Stomach (tissue), 9 donors: ENCODE data around the gene SLC39A3. TPM values are rescaled to one million over a fixed set of nuclear protein-coding genes. Genes with fewer than 3 reads are reported as not detected.
A peak's percentile ranks its signal among the peaks of the same experiment; 100 is the strongest.

ENCODE experiments used
- DNase-seq, 2 donors: peaks; one replicate each; pipeline versions ENCODE4 v3.0.0 to v3.0.0-alpha.2; 2013 to 2019
- H3K27ac ChIP-seq, 5 donors: fragments of 200-600 bp in 4 of 5; sonication (generic) in 4 of 5; one replicate each; pipeline ENCODE4 v1.5.1; 2013 to 2019; ENCODE audit warnings: mild to moderate bottlenecking in 1 of 5, moderate library complexity in 1 of 5
- H3K27me3 ChIP-seq, 3 donors: fragments of 200-600 bp; sonication (generic); one replicate each; pipeline ENCODE4 v1.5.1; 2017 to 2019; ENCODE audit warnings: mixed run types in 1 of 3
- H3K36me3 ChIP-seq, 4 donors: fragments of 200-600 bp; sonication (generic); 1 replicate in 3 of 4; 2 replicates in 1 of 4; pipeline ENCODE4 v1.5.1; 2016 to 2019
- H3K4me1 ChIP-seq, 4 donors: fragments of 200-600 bp; sonication (generic); one replicate each; pipeline ENCODE4 v1.5.1; 2016 to 2019
- H3K4me3 ChIP-seq, 4 donors: fragments of 200-600 bp; sonication (generic) in 3 of 4; one replicate each; pipeline ENCODE4 v1.5.1; 2016 to 2019; ENCODE audit warnings: mild to moderate bottlenecking in 1 of 4
- H3K9me3 ChIP-seq, 4 donors: fragments of 200-600 bp; sonication (generic); one replicate each; pipeline ENCODE4 v1.5.1; 2016 to 2019
- EP300 ChIP-seq: sonication (generic); formaldehyde crosslinking; IDR thresholded peaks from one replicate; pipeline ENCODE4 v1.6.1; 2017; ENCODE audit warnings: antibody characterized with exemption
- POLR2A ChIP-seq, 4 donors: fragments of 450-650 bp; IDR thresholded peaks; one replicate each; pipeline ENCODE4 v1.6.1; 2016; ENCODE audit warnings: antibody characterized with exemption in 4 of 4, control low read depth in 2 of 4, mild to moderate bottlenecking in 1 of 4, moderate library complexity in 1 of 4
- POLR2AphosphoS5 ChIP-seq, 3 donors: sonication (generic); formaldehyde crosslinking; IDR thresholded peaks; one replicate each; pipeline ENCODE4 v1.6.1; 2016; ENCODE audit warnings: antibody characterized with exemption in 3 of 3
- WGBS, 5 donors: extraction: QIAGEN DNeasy Blood & Tissue Kit in 3 of 5; methylation state at CpG; one replicate each; pipeline versions ENCODE4 v1.1.5 to v1.1.7; 2013 to 2018; 5-methylcytosine and 5-hydroxymethylcytosine counted together
- intact Hi-C: fragments of 100-400 bp; cut with DNase I; formaldehyde crosslinking; loops from one replicate; pipeline ENCODE4 v1.15.1; 2023; ENCODE audit warnings: low total_unique reads
- polyA plus RNA-seq, 3 donors: library from polyadenylated mRNA; stranded (reverse); fragments of 200-250 nt; gene quantifications; one replicate each; pipeline ENCODE4 v1.2.3, GENCODE V29; 2013
- total RNA-seq, 5 donors: library from RNA; depleted of rRNA; stranded (reverse); fragments of >200 nt; gene quantifications; one replicate each; pipeline versions ENCODE4 v1.1.0 to v1.2.3, GENCODE V29; 2014 to 2016
- TF ChIP-seq, protein P1 (sequence below), 7 experiments: fragments of 450-650 bp in 4 of 7; fragments of 200-600 bp in 3 of 7; sonication (generic) in 3 of 7; IDR thresholded peaks; one replicate each; pipeline ENCODE4 v1.5.1; 2016 to 2019; ENCODE audit warnings: antibody characterized with exemption in 7 of 7, control low read depth in 2 of 7, mild to moderate bottlenecking in 1 of 7
- donor health status: healthy with polysubstance abuse.
- donor health status: Bipolar disorder and iron deficiency.
- donor health status: healthy.

Gene SLC39A3
- total and polyA plus RNA-seq, 8 donors, result 3.6 to 33.6 (median 14.9) TPM; not detected in 1

DNA sequence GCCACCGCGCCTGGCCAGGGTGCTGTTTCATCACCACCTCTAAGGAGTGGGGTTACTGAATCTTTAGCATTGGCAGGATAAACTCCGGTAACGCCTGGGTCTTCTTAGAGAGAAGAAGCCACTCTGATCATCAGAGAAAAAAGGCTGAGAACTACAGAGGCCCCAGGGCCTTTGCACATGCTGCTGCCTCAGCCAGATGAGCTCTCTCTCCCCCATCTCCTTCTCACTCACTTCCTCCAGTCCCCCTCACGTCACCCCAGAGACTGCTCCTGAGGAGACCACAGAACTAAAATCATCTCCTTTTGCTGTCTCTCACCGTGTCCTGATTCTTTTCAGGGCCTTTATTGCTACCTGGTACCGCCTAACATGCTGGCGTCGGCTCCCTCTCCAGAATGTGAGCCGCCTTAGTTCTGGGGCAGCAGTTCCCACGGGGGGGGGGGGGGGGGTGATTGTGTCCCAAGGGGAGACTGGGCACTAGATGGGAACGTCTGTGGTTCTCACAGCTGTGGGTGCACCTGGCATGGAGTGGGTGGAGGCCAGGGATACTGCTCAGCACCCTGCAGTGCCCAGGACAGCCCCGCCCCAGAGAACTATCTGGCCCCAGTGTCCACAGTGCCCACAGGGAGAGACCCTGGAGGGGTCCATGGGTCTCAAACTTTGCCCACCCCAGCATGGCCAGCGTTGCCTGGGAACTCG lies 13.5 kb downstream of the SLC39A3 start:
- Histone ChIP-seq H3K27me3 (peaks cover 0 to 70% (median 40%) of the 10 kb centered on the region in 3 donors), H3K36me3 (peaks cover 0 to 2% (median 0%) of the 10 kb centered on the region in 4 donors), H3K4me1 (peaks cover 11 to 36% (median 26%) of the 10 kb centered on the region in 4 donors), H3K9me3 (no peaks in the 10 kb centered on the region), H3K27ac (no peak overlapping the region), H3K4me3 (no peak overlapping the region)
- no peak for DNase-seq
- intact Hi-C loops, result no loop called here
- 70 to 75% (median 73%) methylated on average over 14 to 15 of the region's 15 CpGs for WGBS, 5 donors
- no peak for TF ChIP-seq POLR2A (IDR thresholded peaks at IDR 0.05)

DNA sequence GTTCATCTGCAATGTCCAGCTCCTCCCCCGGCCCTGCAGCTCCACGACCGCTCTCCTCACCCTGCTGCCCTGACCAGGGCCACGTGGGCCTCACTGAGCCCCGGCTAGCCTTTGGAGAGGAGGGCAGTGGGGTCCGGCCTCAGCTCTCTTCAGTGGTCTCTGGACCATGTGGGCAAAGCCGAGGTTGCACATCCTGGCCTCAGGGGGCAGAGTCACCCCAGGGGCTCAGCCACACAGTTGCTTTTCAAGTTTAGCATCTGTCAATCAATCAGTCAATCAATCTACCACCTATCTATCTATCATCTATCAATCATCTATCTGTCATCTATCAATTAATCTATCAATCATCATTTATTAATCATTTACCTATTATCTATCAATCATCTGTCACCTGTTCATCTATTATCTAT lies 15.7 kb downstream of the SLC39A3 start:
- intact Hi-C loops, result no loop called here

DNA sequence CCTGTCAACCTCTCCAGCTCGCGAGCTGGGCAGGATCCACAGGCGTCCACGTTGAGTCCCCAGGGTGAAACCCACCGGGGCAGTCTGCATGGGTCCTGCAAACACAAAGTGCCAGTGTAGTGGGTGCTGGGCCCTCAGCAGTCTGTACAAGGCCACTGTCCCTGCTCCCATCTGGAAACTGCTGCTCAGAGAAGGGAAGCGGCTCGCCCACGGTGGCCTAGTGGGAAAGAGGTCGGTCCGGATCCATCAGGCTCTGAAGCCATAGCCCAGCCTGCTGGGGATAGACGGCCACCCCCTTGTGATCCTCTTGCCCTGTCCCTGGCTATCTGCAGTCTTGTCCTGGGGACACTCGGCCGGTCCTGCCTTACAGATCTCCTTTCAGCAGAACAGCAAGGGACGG lies 16.1 kb downstream of the SLC39A3 start:
- Histone ChIP-seq H3K36me3 (no peaks in the 10 kb centered on the region), H3K4me3 (no peak overlapping the region), H3K9me3 (no peaks in the 10 kb centered on the region), H3K27ac (peak overlapping the region; percentile 12 to 73 (median 64)), H3K4me1 (peaks cover 25 to 53% (median 41%) of the 10 kb centered on the region in 4 donors), H3K27me3 (peaks cover 5 to 91% (median 60%) of the 10 kb centered on the region in 3 donors)
- TF ChIP-seq POLR2AphosphoS5 (IDR thresholded peaks at IDR 0.05), result no peak
- TF ChIP-seq, protein P1, sequence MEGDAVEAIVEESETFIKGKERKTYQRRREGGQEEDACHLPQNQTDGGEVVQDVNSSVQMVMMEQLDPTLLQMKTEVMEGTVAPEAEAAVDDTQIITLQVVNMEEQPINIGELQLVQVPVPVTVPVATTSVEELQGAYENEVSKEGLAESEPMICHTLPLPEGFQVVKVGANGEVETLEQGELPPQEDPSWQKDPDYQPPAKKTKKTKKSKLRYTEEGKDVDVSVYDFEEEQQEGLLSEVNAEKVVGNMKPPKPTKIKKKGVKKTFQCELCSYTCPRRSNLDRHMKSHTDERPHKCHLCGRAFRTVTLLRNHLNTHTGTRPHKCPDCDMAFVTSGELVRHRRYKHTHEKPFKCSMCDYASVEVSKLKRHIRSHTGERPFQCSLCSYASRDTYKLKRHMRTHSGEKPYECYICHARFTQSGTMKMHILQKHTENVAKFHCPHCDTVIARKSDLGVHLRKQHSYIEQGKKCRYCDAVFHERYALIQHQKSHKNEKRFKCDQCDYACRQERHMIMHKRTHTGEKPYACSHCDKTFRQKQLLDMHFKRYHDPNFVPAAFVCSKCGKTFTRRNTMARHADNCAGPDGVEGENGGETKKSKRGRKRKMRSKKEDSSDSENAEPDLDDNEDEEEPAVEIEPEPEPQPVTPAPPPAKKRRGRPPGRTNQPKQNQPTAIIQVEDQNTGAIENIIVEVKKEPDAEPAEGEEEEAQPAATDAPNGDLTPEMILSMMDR (IDR thresholded peaks at IDR 0.05), result no peak
- TF ChIP-seq EP300, result no peak
- TF ChIP-seq POLR2A (IDR thresholded peaks at IDR 0.05), result no peak
- 72 to 82% (median 78%) methylated on average over 12 to 14 of the region's 14 CpGs for WGBS, 5 donors
- intact Hi-C loops, result no loop called here
- DNase-seq, result no peak

More for the DNA sequence above, 15.7 kb downstream of the SLC39A3 start:
- H3K27me3 ChIP-seq, result peaks cover 5 to 90% (median 60%) of the 10 kb centered on the region in 3 donors
- H3K4me3 ChIP-seq, result no peak overlapping the region
- no peaks in the 10 kb centered on the region for H3K9me3 ChIP-seq
- peak overlapping the region in 2 of 5 donors; percentile 64 to 73 for H3K27ac ChIP-seq
- H3K4me1 ChIP-seq, result peaks cover 25 to 53% (median 41%) of the 10 kb centered on the region in 4 donors
- no peaks in the 10 kb centered on the region for H3K36me3 ChIP-seq
- DNase-seq, result peak in 1 of 2 donors; percentile 5
- WGBS, 5 donors, result 51 to 81% (median 64%) methylated on average over 7 of the region's 7 CpGs
- TF ChIP-seq POLR2A (IDR thresholded peaks at IDR 0.05), result no peak
- no peak for TF ChIP-seq EP300
- TF ChIP-seq POLR2AphosphoS5 (IDR thresholded peaks at IDR 0.05), result no peak
- TF ChIP-seq, protein P1 (IDR thresholded peaks at IDR 0.05), result no peak

DNA sequence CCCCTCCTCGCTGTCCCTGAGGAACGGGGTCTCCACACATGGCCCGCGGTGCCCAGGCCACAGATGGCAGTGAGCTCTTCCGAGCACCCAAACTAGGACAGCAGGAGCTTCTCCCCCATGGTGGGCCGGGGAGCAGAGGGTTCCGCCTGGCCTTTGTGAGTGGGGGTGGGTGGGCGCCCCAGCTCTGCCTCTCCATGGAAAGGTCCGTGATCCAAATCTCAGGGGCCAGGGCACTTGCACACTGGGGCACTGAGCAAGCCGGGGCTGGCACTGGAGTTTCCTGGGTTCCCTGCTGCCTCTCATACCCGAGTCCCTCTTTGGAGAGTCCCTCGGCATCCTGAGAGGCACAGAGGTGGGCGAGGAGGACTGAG lies 16.5 kb downstream of the SLC39A3 start:
- H3K4me1 ChIP-seq, result peaks cover 25 to 53% (median 41%) of the 10 kb centered on the region in 4 donors
- TF ChIP-seq POLR2AphosphoS5 (IDR thresholded peaks at IDR 0.05), result no peak
- TF ChIP-seq, protein P1 (IDR thresholded peaks at IDR 0.05), result no peak
- WGBS, 5 donors, result 44 to 72% (median 68%) methylated on average over 10 to 13 of the region's 13 CpGs; no CpG with 5 or more reads in 1 of the 5 donors
- no peak overlapping the region for H3K4me3 ChIP-seq
- H3K27ac ChIP-seq, result peak overlapping the region; percentile 12 to 73 (median 64)
- intact Hi-C loops, result no loop called here
- no peaks in the 10 kb centered on the region for H3K36me3 ChIP-seq
- DNase-seq, result no peak
- H3K9me3 ChIP-seq, result no peaks in the 10 kb centered on the region
- peaks cover 5 to 90% (median 60%) of the 10 kb centered on the region in 3 donors for H3K27me3 ChIP-seq
